H1 (cell line): ENCODE results near the gene ITPR1. TPM values are rescaled to one million over a fixed set of nuclear protein-coding genes. Genes with fewer than 3 reads are reported as not detected.
"Not testable (repeated sequence)": the region's sequence is repeated elsewhere in the genome, so short reads cannot be mapped to it uniquely, and the experiment has no call there.

Source experiments
- CTCF ChIA-PET: fragments of 300-600 bp; sonication (Branson Sonifier 250); formaldehyde crosslinking; loops from one replicate; lab custom pipeline; 2021; ENCODE audit not compliant: partially characterized antibody; lab: Charles Lee
- POLR2A ChIA-PET: fragments of 300-600 bp; sonication (Branson Sonifier 250); formaldehyde crosslinking; loops from one replicate; lab custom pipeline; 2021; ENCODE audit warnings: inconsistent platforms; ENCODE audit not compliant: partially characterized antibody; lab: Charles Lee
- DNase-seq, 2 experiments: peaks; one replicate each; pipeline versions ENCODE4 v3.0.0 to v3.0.0-alpha.2; 2010 to 2022; ENCODE audit warnings: low spot score in 2 of 2, low read depth in 1 of 2, mixed read lengths in 1 of 2
- FAIRE-seq: peaks from 2 replicates; lab custom pipeline; 2011; peaks lifted over from hg19 to GRCh38; lab: Jason Lieb, UNC
- H2AFZ ChIP-seq: 2 replicates; pipeline ENCODE4 v1.8.1; 2012; ENCODE audit warnings: low read length, inconsistent platforms
- H2AK5ac ChIP-seq: 2 replicates; pipeline ENCODE4 v1.6.1; 2013; ENCODE audit warnings: low read depth, low read length
- H2BK120ac ChIP-seq: replicated peaks from 2 replicates; pipeline ENCODE3; 2013; ENCODE audit warnings: low read depth, low read length, inconsistent platforms
- H2BK12ac ChIP-seq: 2 replicates; pipeline ENCODE4 v1.6.1; 2013; ENCODE audit warnings: low read depth, low read length
- H2BK15ac ChIP-seq: 2 replicates; pipeline ENCODE4 v1.6.1; 2013; ENCODE audit warnings: low read length
- H2BK20ac ChIP-seq: 2 replicates; pipeline ENCODE4 v1.6.1; 2013; ENCODE audit warnings: low read length
- H2BK5ac ChIP-seq: 2 replicates; pipeline ENCODE4 v1.6.1; 2013; ENCODE audit warnings: low read depth, low read length
- H3K14ac ChIP-seq: 2 replicates; pipeline ENCODE4 v1.6.1; 2013; ENCODE audit warnings: inconsistent platforms; ENCODE audit not compliant: insufficient read length
- H3K18ac ChIP-seq: 2 replicates; pipeline ENCODE4 v1.6.1; 2013; ENCODE audit warnings: low read length; ENCODE audit errors: extremely low read depth
- H3K23ac ChIP-seq: 2 replicates; pipeline ENCODE4 v1.6.1; 2013; ENCODE audit warnings: inconsistent platforms; ENCODE audit not compliant: insufficient read length
- H3K23me2 ChIP-seq: 2 replicates; pipeline ENCODE4 v1.6.1; 2013; ENCODE audit warnings: low read depth, low read length
- H3K27ac ChIP-seq: 2 replicates; pipeline ENCODE4 v1.6.1; 2011; ENCODE audit warnings: low read depth, low read length, inconsistent platforms
- H3K27me3 ChIP-seq, 4 experiments: replicated peaks in 1 of 4; 1 replicate in 1 of 4; 2 replicates in 3 of 4; pipeline versions ENCODE4 v1.6.1 to v1.8.1; 2011 to 2013; ENCODE audit warnings: low read length in 3 of 4, mild to moderate bottlenecking in 3 of 4, inconsistent platforms in 2 of 4, mixed read lengths in 2 of 4, moderate library complexity in 1 of 4; ENCODE audit not compliant: control insufficient read depth in 3 of 4, insufficient read depth in 3 of 4; ENCODE audit errors: extremely low read depth in 1 of 4
- H3K36me3 ChIP-seq, 4 experiments: 2 replicates each; pipeline versions ENCODE4 v1.6.1 to v1.8.1; 2011 to 2013; ENCODE audit warnings: mild to moderate bottlenecking in 4 of 4, low read length in 3 of 4, moderate library complexity in 2 of 4, control low read depth in 1 of 4, inconsistent platforms in 1 of 4; ENCODE audit not compliant: insufficient read depth in 4 of 4, control insufficient read depth in 2 of 4
- H3K4ac ChIP-seq: replicated peaks from 2 replicates; pipeline ENCODE3; 2013; ENCODE audit warnings: low read length, low read depth, mixed read lengths, inconsistent platforms; ENCODE audit not compliant: insufficient read length
- H3K4me1 ChIP-seq, 4 experiments: replicated peaks in 1 of 4; 1 replicate in 1 of 4; 2 replicates in 3 of 4; pipeline versions ENCODE4 v1.6.1 to v1.8.1; 2011 to 2013; ENCODE audit warnings: low read length in 3 of 4, inconsistent platforms in 2 of 4, mixed read lengths in 1 of 4; ENCODE audit not compliant: insufficient read depth in 4 of 4, control insufficient read depth in 3 of 4
- H3K4me2 ChIP-seq, 2 experiments: 2 replicates each; pipeline versions ENCODE4 v1.6.1 to v1.8.1; 2011 to 2013; ENCODE audit warnings: low read depth in 2 of 2, low read length in 2 of 2, control low read depth in 1 of 2, inconsistent platforms in 1 of 2, mild to moderate bottlenecking in 1 of 2; ENCODE audit not compliant: insufficient read depth in 1 of 2
- H3K4me3 ChIP-seq, 4 experiments: fragments of 200-600, 300-600 bp in 1 of 4; sonication (generic), shearing (Covaris generic), sonication (Bioruptor Twin) in 1 of 4; 2 replicates each; pipeline versions ENCODE4 v1.5.1 to v1.8.1; 2011 to 2016; ENCODE audit warnings: low read length in 4 of 4, low read depth in 3 of 4, control low read depth in 2 of 4, inconsistent platforms in 2 of 4, mild to moderate bottlenecking in 2 of 4, mixed read lengths in 1 of 4, moderate library complexity in 1 of 4; ENCODE audit not compliant: insufficient read depth in 2 of 4; ENCODE audit errors: extremely low read depth in 1 of 4
- H3K56ac ChIP-seq: replicated peaks from 2 replicates; pipeline ENCODE3; 2013; ENCODE audit warnings: low read depth, mild to moderate bottlenecking, mixed read lengths, low read length, inconsistent platforms; ENCODE audit not compliant: insufficient read length
- H3K79me1 ChIP-seq: 2 replicates; pipeline ENCODE4 v1.6.1; 2013; ENCODE audit warnings: low read depth, low read length, control low read depth
- H3K79me2 ChIP-seq, 2 experiments: 2 replicates each; pipeline versions ENCODE4 v1.6.1 to v1.8.1; 2012 to 2013; ENCODE audit warnings: low read length in 2 of 2, mild to moderate bottlenecking in 2 of 2, inconsistent platforms in 1 of 2; ENCODE audit not compliant: insufficient read depth in 2 of 2, control insufficient read depth in 1 of 2
- H3K9ac ChIP-seq, 4 experiments: replicated peaks in 1 of 4; 1 replicate in 1 of 4; 2 replicates in 3 of 4; pipeline versions ENCODE4 v1.6.1 to v1.8.1; 2011 to 2013; ENCODE audit warnings: low read depth in 3 of 4, low read length in 3 of 4, control low read depth in 2 of 4, mild to moderate bottlenecking in 2 of 4, moderate library complexity in 2 of 4, inconsistent platforms in 1 of 4; ENCODE audit errors: extremely low read depth in 1 of 4
- H3K9me3 ChIP-seq, 2 experiments: 2 replicates each; pipeline versions ENCODE4 v1.6.1 to v1.8.1; 2012 to 2013; ENCODE audit warnings: mild to moderate bottlenecking in 2 of 2, moderate library complexity in 2 of 2, control low read depth in 1 of 2, inconsistent platforms in 1 of 2, low read depth in 1 of 2, low read length in 1 of 2, mixed read lengths in 1 of 2; ENCODE audit not compliant: insufficient read depth in 2 of 2
- H4K20me1 ChIP-seq, 2 experiments: replicated peaks in 1 of 2; 2 replicates each; pipeline versions ENCODE3 to v1.8.1; 2011 to 2013; ENCODE audit warnings: inconsistent platforms in 2 of 2, low read length in 2 of 2, mild to moderate bottlenecking in 1 of 2; ENCODE audit not compliant: insufficient read depth in 2 of 2, control insufficient read depth in 1 of 2
- H4K5ac ChIP-seq: 2 replicates; pipeline ENCODE4 v1.6.1; 2013; ENCODE audit warnings: low read length, low read depth, mixed read lengths, inconsistent platforms; ENCODE audit not compliant: insufficient read length
- H4K8ac ChIP-seq: 2 replicates; pipeline ENCODE4 v1.8.0; 2013; ENCODE audit warnings: mild to moderate bottlenecking, moderate library complexity, low read length, inconsistent platforms; ENCODE audit not compliant: insufficient read depth; ENCODE audit errors: extremely low read depth
- H4K91ac ChIP-seq: replicated peaks from 2 replicates; pipeline ENCODE3; 2013; ENCODE audit warnings: low read length, mixed read lengths, inconsistent platforms; ENCODE audit not compliant: insufficient read length
- WGBS, 2 experiments: shearing (Covaris generic) in 1 of 2; methylation state at CpG; one replicate each; pipeline versions ENCODE4 v1.1.6 to v1.1.7; 2013 to 2015; ENCODE audit warnings: low lambda C conversion rate in 2 of 2, mixed read lengths in 2 of 2, inconsistent platforms in 1 of 2, low coverage in 1 of 2, missing lambda C conversion rate in 1 of 2; ENCODE audit not compliant: insufficient replicate concordance in 2 of 2, insufficient coverage in 1 of 2, insufficient read length in 1 of 2; ENCODE audit errors: extremely low coverage in 1 of 2, missing lambda C conversion rate in 1 of 2; 5-methylcytosine and 5-hydroxymethylcytosine counted together
- polyA plus RNA-seq, 7 experiments: library from polyadenylated mRNA; depleted of rRNA in 3 of 7; stranded (reverse) in 5 of 7; unstranded in 2 of 7; fragments of >200 nt in 5 of 7; fragments of 200-250 nt in 2 of 7; gene quantifications; 1 replicate in 5 of 7; 2 replicates in 1 of 7; 4 replicates in 1 of 7; pipeline versions ENCODE4 v1.2.1 to v1.2.3, GENCODE V29; 2011 to 2013; ENCODE audit warnings: missing spikeins in 2 of 7, mixed read lengths in 2 of 7
- total RNA-seq: library from RNA; stranded (reverse); fragmentation: NEBNext Ultra II Directional; extraction: Animal tissue kit (Norgen Biotek cat#: 25700); gene quantifications from 2 replicates; pipeline ENCODE4 v1.2.1, GENCODE V29; 2021

ITPR1 gene
- total and polyA plus RNA-seq, 2 of the 8 experiments (the other 6 are each of a cell fraction or from before 2014, with no cell fraction given), result 2.5 to 16.3 TPM

DNA sequence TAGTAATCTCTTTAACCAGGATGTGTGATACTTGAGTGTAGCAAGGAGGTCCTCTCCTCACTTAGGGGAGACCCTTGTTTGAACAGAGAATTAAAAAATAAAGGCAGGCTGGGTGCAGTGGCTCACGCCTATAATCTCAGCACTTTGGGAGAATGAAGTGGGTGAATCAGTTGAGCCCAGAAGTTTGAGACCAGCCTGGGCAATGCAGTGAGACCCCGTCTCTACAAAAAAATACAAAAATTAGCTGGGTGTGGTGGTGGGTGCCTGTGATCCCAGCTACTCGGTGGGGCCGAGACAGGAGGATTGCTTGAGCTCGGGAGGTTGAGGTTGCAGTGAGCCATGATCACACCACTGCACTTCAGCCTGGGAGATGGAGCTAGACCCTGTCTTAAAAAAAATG, 105.1 kb downstream of the ITPR1 start:
- not testable (repeated sequence) for H2BK5ac ChIP-seq, H3K4me2 ChIP-seq, FAIRE-seq, H4K8ac ChIP-seq, H3K18ac ChIP-seq, H4K20me1 ChIP-seq, H2BK12ac ChIP-seq, H4K5ac ChIP-seq, H3K36me3 ChIP-seq, H2AFZ ChIP-seq, H3K79me1 ChIP-seq, H3K9me3 ChIP-seq, H3K9ac ChIP-seq, H3K14ac ChIP-seq, DNase-seq, H2BK120ac ChIP-seq, H3K27me3 ChIP-seq, H3K4ac ChIP-seq, H2AK5ac ChIP-seq, H4K91ac ChIP-seq, H3K79me2 ChIP-seq, H3K27ac ChIP-seq, H3K56ac ChIP-seq, H3K4me3 ChIP-seq, H2BK15ac ChIP-seq, H2BK20ac ChIP-seq, H3K23me2 ChIP-seq, H3K23ac ChIP-seq
- POLR2A ChIA-PET, result interaction anchor here (0.6 to 1.1 kb wide), 2 partner anchors 106 to 169 kb away, joined by 3 read pairs; partner anchors contain the start of gene ITPR1
- CTCF ChIA-PET, result interaction anchor here (0.6 kb wide), 1 partner anchor 636 kb away, joined by 3 read pairs; no protein-coding TSS in a partner anchor
- WGBS, 2 experiments, result 88% methylated on average over 5 of the region's 5 CpGs; no CpG with 5 or more reads in 1 of the 2 experiments
- peaks cover 3 to 16% (median 8%) of the 10 kb centered on the region in 4 experiments; a peak in 4 of 7 replicates for H3K4me1 ChIP-seq
